CD4-positive, alpha-beta T cell (primary cell): Measurements from ENCODE around the gene CRYL1. TPM values are rescaled to one million over a fixed set of nuclear protein-coding genes. Genes with fewer than 3 reads are reported as not detected.

Source experiments
- ATAC-seq: fragments of 200-7000 bp; cut with Tn5 transposase; one replicate; pipeline ENCODE4 v1.10.0; 2022; ENCODE audit warnings: mild to moderate bottlenecking; ENCODE audit not compliant: poor library complexity
- CTCF ChIA-PET: fragments of 350-600 bp; sonication (Branson Sonifier 250); formaldehyde crosslinking; loops from one replicate; lab custom pipeline; 2021; ENCODE audit warnings: antibody characterized with exemption, inconsistent platforms; lab: Charles Lee
- POLR2A ChIA-PET: fragments of 350-600 bp; sonication (Branson Sonifier 250); formaldehyde crosslinking; loops from one replicate; lab custom pipeline; 2021; ENCODE audit warnings: antibody characterized with exemption, inconsistent platforms; lab: Charles Lee
- DNase-seq, 14 experiments: peaks; one replicate each; pipeline ENCODE4 v3.0.0-alpha.2; 2013 to 2020; ENCODE audit warnings: mixed read lengths in 2 of 14
- H3K27ac ChIP-seq, 2 donors: one replicate each; pipeline versions ENCODE4 v1.5.1 to v1.7.0; 2013; ENCODE audit warnings: low read length in 2 of 2, low read depth in 1 of 2, mild to moderate bottlenecking in 1 of 2
- H3K27me3 ChIP-seq, 2 experiments: 1 replicate in 1 of 2; 2 replicates in 1 of 2; pipeline versions ENCODE4 v1.6.1 to v1.7.0; 2013; ENCODE audit warnings: low read length in 2 of 2, control low read depth in 1 of 2, mild to moderate bottlenecking in 1 of 2, moderate library complexity in 1 of 2; ENCODE audit not compliant: insufficient read depth in 2 of 2, control insufficient read depth in 1 of 2
- H3K36me3 ChIP-seq: one replicate; pipeline ENCODE4 v1.6.1; 2013; ENCODE audit warnings: low read length, control low read depth; ENCODE audit not compliant: insufficient read depth
- H3K4me1 ChIP-seq: one replicate; pipeline ENCODE4 v1.6.1; 2013; ENCODE audit warnings: low read length, control low read depth; ENCODE audit not compliant: insufficient read depth
- H3K4me3 ChIP-seq: one replicate; pipeline ENCODE4 v1.5.1; 2013; ENCODE audit warnings: mild to moderate bottlenecking, low read length, moderate library complexity
- H3K9me3 ChIP-seq, 2 experiments: 1 replicate in 1 of 2; 2 replicates in 1 of 2; pipeline versions ENCODE4 v1.6.1 to v1.7.0; 2013; ENCODE audit warnings: low read length in 2 of 2, mild to moderate bottlenecking in 2 of 2, control low read depth in 1 of 2, moderate library complexity in 1 of 2; ENCODE audit not compliant: control insufficient read depth in 1 of 2, insufficient read depth in 1 of 2
- H3K27ac Mint-ChIP-seq: one replicate; pipeline ENCODE4 v1.8.0; 2020; ENCODE audit warnings: mixed read lengths
- H3K27me3 Mint-ChIP-seq: one replicate; pipeline ENCODE4 v1.8.0; 2021; ENCODE audit warnings: mixed read lengths
- H3K36me3 Mint-ChIP-seq: one replicate; pipeline ENCODE4 v1.8.0; 2021; ENCODE audit warnings: low read depth, mixed read lengths
- H3K4me1 Mint-ChIP-seq: one replicate; pipeline ENCODE4 v1.8.0; 2021; ENCODE audit warnings: low read depth, mixed read lengths
- H3K4me3 Mint-ChIP-seq: one replicate; pipeline ENCODE4 v1.8.0; 2020; ENCODE audit warnings: mild to moderate bottlenecking, mixed read lengths
- H3K9me3 Mint-ChIP-seq: one replicate; pipeline ENCODE4 v1.8.0; 2020; ENCODE audit warnings: mixed read lengths
- intact Hi-C, 2 experiments: fragments of 100-400 bp; cut with DNase I in 1 of 2; cut with micrococcal nuclease in 1 of 2; formaldehyde crosslinking; loops; one replicate each; pipeline versions ENCODE4 v1.15.1 to v1.9.0; 2023 to 2025; cut with DNase I, micrococcal nuclease
- total RNA-seq, 174 experiments: library from RNA in 2 of 174; stranded (reverse) in 2 of 174; gene quantifications; one replicate each; pipeline ENCODE4 v1.2.3 and lab custom pipeline; 2021 to 2026
- TF ChIP-seq, protein P1 (sequence below): fragments of 200-600 bp; IDR thresholded peaks from one replicate; pipeline ENCODE4 v1.8.0; 2022; ENCODE audit warnings: antibody characterized with exemption, mild to moderate bottlenecking

Gene CRYL1
- total RNA-seq, 2 experiments from 2014 or later = 7.9 to 8.0 TPM

DNA sequence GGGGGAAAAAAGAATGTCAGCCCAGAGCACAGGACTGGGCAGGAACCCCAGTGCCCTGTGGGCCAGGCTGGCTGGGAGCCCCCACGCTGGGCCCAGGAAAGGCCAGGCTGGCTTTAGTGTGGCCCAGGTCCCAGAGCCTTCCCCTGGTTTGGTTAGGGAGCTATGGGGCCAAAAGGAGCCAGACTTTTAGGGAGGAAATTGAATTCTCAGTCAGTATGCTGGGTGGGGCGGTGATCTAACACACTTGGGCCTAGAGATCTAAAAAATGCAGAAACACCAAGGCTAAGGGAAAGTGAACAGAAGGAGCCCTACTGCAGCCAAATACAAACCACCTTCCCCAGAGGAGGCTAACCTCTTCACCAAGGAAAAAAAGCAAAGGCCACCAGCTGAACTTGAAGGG lies 137.5 kb downstream of the CRYL1 start:
- H3K27ac Mint-ChIP-seq = no peak overlapping the region
- H3K4me1 ChIP-seq = no peaks in the 10 kb centered on the region
- intact Hi-C loops = no loop called here
- DNase-seq = no peak
- H3K4me3 Mint-ChIP-seq = no peak overlapping the region
- ChIA-PET CTCF (no interaction called here), POLR2A (interaction anchor here (0.7 kb wide), 1 partner anchor 576 kb away, joined by 3 read pairs; no protein-coding TSS in a partner anchor)
- no peaks in the 10 kb centered on the region for H3K36me3 ChIP-seq
- peaks cover 0 to 13% of the 10 kb centered on the region in 2 experiments for H3K9me3 ChIP-seq
- H3K4me3 ChIP-seq = no peak overlapping the region
- no peaks in the 10 kb centered on the region for H3K36me3 Mint-ChIP-seq
- no peak for ATAC-seq
- H3K27ac ChIP-seq = no peak overlapping the region
- no peaks in the 10 kb centered on the region for H3K9me3 Mint-ChIP-seq
- no peaks in the 10 kb centered on the region for H3K27me3 Mint-ChIP-seq
- no peaks in the 10 kb centered on the region for H3K27me3 ChIP-seq
- TF ChIP-seq, protein P1, sequence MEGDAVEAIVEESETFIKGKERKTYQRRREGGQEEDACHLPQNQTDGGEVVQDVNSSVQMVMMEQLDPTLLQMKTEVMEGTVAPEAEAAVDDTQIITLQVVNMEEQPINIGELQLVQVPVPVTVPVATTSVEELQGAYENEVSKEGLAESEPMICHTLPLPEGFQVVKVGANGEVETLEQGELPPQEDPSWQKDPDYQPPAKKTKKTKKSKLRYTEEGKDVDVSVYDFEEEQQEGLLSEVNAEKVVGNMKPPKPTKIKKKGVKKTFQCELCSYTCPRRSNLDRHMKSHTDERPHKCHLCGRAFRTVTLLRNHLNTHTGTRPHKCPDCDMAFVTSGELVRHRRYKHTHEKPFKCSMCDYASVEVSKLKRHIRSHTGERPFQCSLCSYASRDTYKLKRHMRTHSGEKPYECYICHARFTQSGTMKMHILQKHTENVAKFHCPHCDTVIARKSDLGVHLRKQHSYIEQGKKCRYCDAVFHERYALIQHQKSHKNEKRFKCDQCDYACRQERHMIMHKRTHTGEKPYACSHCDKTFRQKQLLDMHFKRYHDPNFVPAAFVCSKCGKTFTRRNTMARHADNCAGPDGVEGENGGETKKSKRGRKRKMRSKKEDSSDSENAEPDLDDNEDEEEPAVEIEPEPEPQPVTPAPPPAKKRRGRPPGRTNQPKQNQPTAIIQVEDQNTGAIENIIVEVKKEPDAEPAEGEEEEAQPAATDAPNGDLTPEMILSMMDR = no peak
- H3K4me1 Mint-ChIP-seq = peaks cover 9% of the 10 kb centered on the region

DNA sequence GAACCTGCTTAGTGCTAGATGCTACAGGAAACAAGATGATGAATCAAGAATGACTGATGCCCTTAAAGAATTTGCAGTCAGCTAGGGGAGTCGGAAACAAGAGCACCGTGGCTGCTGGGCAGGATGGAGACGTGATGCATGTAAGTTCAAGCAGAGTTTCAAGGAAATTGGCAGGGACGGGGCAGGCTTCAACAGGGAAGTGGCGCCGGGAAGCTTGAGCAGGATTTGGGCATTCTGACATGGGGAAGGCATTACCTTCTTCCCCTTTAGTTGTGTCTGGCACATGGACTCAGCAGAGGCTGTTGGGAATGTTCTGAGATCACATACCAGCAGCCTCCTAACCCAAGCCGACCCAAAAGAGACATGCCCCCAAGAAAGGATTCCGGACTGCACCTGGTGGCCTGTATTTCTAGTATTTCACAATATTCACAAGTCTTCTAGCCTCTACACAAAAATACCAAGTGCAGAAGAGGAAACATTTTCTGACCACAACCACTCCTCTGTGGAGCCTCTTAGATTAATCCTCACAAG lies 138.2 kb downstream of the CRYL1 start:
- CTCF ChIA-PET = no interaction called here
- POLR2A ChIA-PET = interaction anchor here (0.7 kb wide), 1 partner anchor 576 kb away, joined by 3 read pairs; no protein-coding TSS in a partner anchor
- no peaks in the 10 kb centered on the region for H3K36me3 Mint-ChIP-seq
- H3K4me3 ChIP-seq = no peak overlapping the region
- no peaks in the 10 kb centered on the region for H3K4me1 ChIP-seq
- DNase-seq (no peak), ATAC-seq (no peak)
- no peaks in the 10 kb centered on the region for H3K27me3 Mint-ChIP-seq
- H3K4me1 Mint-ChIP-seq = peaks cover 9% of the 10 kb centered on the region
- H3K36me3 ChIP-seq = no peaks in the 10 kb centered on the region
- no peak overlapping the region for H3K27ac Mint-ChIP-seq
- H3K27ac ChIP-seq = no peak overlapping the region
- H3K9me3 Mint-ChIP-seq = no peaks in the 10 kb centered on the region
- no peaks in the 10 kb centered on the region for H3K27me3 ChIP-seq
- TF ChIP-seq, protein P1 = no peak
- intact Hi-C loops = no loop called here
- peaks cover 0 to 13% of the 10 kb centered on the region in 2 experiments for H3K9me3 ChIP-seq
- no peak overlapping the region for H3K4me3 Mint-ChIP-seq

DNA sequence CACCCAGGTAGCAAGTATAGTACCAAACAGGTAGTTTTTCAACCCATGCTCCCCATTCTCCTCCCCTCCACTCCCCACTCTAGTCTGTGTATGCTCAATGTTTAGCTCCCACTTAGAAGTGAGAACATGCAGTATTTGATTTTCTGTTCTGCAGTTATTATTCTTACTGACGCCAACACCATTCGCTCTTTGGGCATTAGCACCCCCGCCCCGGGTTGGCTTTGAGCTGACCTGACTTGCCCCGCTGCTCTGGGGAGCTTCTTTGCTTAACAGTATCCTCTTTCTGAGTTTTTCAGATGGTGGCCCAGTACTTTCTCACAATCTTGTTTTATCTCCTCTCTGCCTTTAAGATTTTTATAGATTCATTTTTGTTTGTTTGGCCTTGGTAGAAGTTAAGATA lies 138.7 kb downstream of the CRYL1 start:
- Histone ChIP-seq H3K4me1 (no peaks in the 10 kb centered on the region), H3K9me3 (peaks cover 0 to 13% of the 10 kb centered on the region in 2 experiments), H3K36me3 (no peaks in the 10 kb centered on the region), H3K4me3 (no peak overlapping the region), H3K27me3 (no peaks in the 10 kb centered on the region), H3K27ac (no peak overlapping the region)
- TF ChIP-seq, protein P1 = no peak
- Mint-ChIP-seq H3K27ac (no peak overlapping the region), H3K9me3 (no peaks in the 10 kb centered on the region), H3K4me3 (no peak overlapping the region), H3K27me3 (no peaks in the 10 kb centered on the region), H3K4me1 (peaks cover 9% of the 10 kb centered on the region), H3K36me3 (no peaks in the 10 kb centered on the region)
- ATAC-seq (no peak), DNase-seq (no peak)
- ChIA-PET CTCF (no interaction called here), POLR2A (no interaction called here)
- intact Hi-C loops = no loop called here
